HepG2 (cell line): ENCODE measurements around the gene PLOD3. TPM values are rescaled to one million over a fixed set of nuclear protein-coding genes. Genes with fewer than 3 reads are reported as not detected.

ENCODE experiments used
- AFF4 ChIP-seq: sonication (generic); formaldehyde crosslinking; IDR thresholded peaks from 2 replicates; pipeline ENCODE4 v1.4.0; 2020; ENCODE audit warnings: missing genetic modification reagents
- BRCA1 ChIP-seq: sonication (generic); formaldehyde crosslinking; IDR thresholded peaks from 2 replicates; pipeline ENCODE4 v1.4.0; 2020; ENCODE audit warnings: missing genetic modification reagents
- CENPT ChIP-seq: sonication (generic); formaldehyde crosslinking; IDR thresholded peaks from 2 replicates; pipeline ENCODE4 v1.8.0; 2022; ENCODE audit warnings: low read depth, mild to moderate bottlenecking, moderate library complexity, missing genetic modification reagents
- DNMT1 ChIP-seq: sonication (generic); formaldehyde crosslinking; IDR thresholded peaks from 2 replicates; pipeline ENCODE4 v1.5.1; 2020; ENCODE audit warnings: mild to moderate bottlenecking, missing genetic modification reagents
- ELF4 ChIP-seq: sonication (generic); formaldehyde crosslinking; IDR thresholded peaks from 2 replicates; pipeline ENCODE4 v1.5.0; 2020; ENCODE audit warnings: missing genetic modification reagents, mild to moderate bottlenecking, moderate library complexity, borderline replicate concordance
- GATA4 ChIP-seq: sonication (generic); IDR thresholded peaks from 2 replicates; pipeline ENCODE4 v1.6.1; 2016; ENCODE audit warnings: antibody characterized with exemption, low read depth, borderline replicate concordance
- HMG20A ChIP-seq: IDR thresholded peaks from 2 replicates; pipeline ENCODE4 v1.6.1; 2016; ENCODE audit warnings: borderline replicate concordance
- HOMEZ ChIP-seq: IDR thresholded peaks from 2 replicates; pipeline ENCODE4 v1.6.1; 2016; ENCODE audit warnings: low read depth
- IKZF5 ChIP-seq: IDR thresholded peaks from 2 replicates; pipeline ENCODE4 v1.6.1; 2018; ENCODE audit warnings: missing genetic modification reagents, mild to moderate bottlenecking, missing compliant biosample characterization
- NPAS2 ChIP-seq: sonication (generic); formaldehyde crosslinking; IDR thresholded peaks from 2 replicates; pipeline ENCODE4 v1.8.0; 2022; ENCODE audit warnings: mild to moderate bottlenecking, missing genetic modification reagents, borderline replicate concordance
- SMC3 ChIP-seq: IDR thresholded peaks from 2 replicates; pipeline ENCODE4 v1.6.1; 2011; ENCODE audit warnings: low read length, improper control_type of control experiment
- ZFP36L1 ChIP-seq: sonication (generic); formaldehyde crosslinking; IDR thresholded peaks from 2 replicates; pipeline ENCODE4 v1.8.0; 2022; ENCODE audit warnings: mild to moderate bottlenecking, missing genetic modification reagents, moderate library complexity
- ZNF333 ChIP-seq: sonication (generic); formaldehyde crosslinking; IDR thresholded peaks from 2 replicates; pipeline ENCODE4 v1.4.0; 2020; ENCODE audit warnings: mild to moderate bottlenecking, missing genetic modification reagents, borderline replicate concordance
- ZNF44 ChIP-seq: sonication (generic); formaldehyde crosslinking; IDR thresholded peaks from 2 replicates; pipeline ENCODE4 v1.5.1; 2020; ENCODE audit warnings: mild to moderate bottlenecking, missing genetic modification reagents
- ZNF446 ChIP-seq: sonication (generic); formaldehyde crosslinking; IDR thresholded peaks from 2 replicates; pipeline ENCODE4 v1.5.0; 2020; ENCODE audit warnings: mild to moderate bottlenecking, missing genetic modification reagents
- ZNF451 ChIP-seq: sonication (generic); formaldehyde crosslinking; IDR thresholded peaks from 2 replicates; pipeline ENCODE4 v1.5.0; 2020; ENCODE audit warnings: mild to moderate bottlenecking, missing genetic modification reagents
- ZNF510 ChIP-seq: sonication (generic); formaldehyde crosslinking; IDR thresholded peaks from 2 replicates; pipeline ENCODE4 v1.4.0; 2020; ENCODE audit warnings: low read depth, mild to moderate bottlenecking, missing genetic modification reagents
- ZNF557 ChIP-seq: sonication (generic); formaldehyde crosslinking; IDR thresholded peaks from 2 replicates; pipeline ENCODE4 v1.4.0; 2020; ENCODE audit warnings: missing genetic modification reagents
- ZNF720 ChIP-seq: sonication (generic); formaldehyde crosslinking; IDR thresholded peaks from 2 replicates; pipeline ENCODE4 v1.4.0; 2020; ENCODE audit warnings: missing genetic modification reagents
- ZNF839 ChIP-seq: sonication (generic); formaldehyde crosslinking; IDR thresholded peaks from 2 replicates; pipeline ENCODE4 v1.4.0; 2020; ENCODE audit warnings: missing genetic modification reagents, mild to moderate bottlenecking, borderline replicate concordance
- polyA plus RNA-seq, 8 experiments: library from polyadenylated mRNA; depleted of rRNA in 3 of 8; stranded (reverse) in 7 of 8; unstranded in 1 of 8; fragments of >200 nt; fragmentation: Illumina TruSeq in 4 of 8; extraction: Trizol in 4 of 8; gene quantifications; 2 replicates each; pipeline versions ENCODE4 v1.2.1 to v1.2.3, GENCODE V29; 2011 to 2016; ENCODE audit warnings: low read depth in 4 of 8, missing spikeins in 1 of 8, mixed read lengths in 1 of 8; ENCODE audit not compliant: insufficient read depth in 1 of 8
- total RNA-seq, 5 experiments: library from RNA; depleted of rRNA; stranded (reverse); fragments of >200 nt; fragmentation: Illumina TruSeq; extraction: Trizol; gene quantifications; 2 replicates each; pipeline ENCODE4 v1.2.3, GENCODE V29; 2016; ENCODE audit warnings: low read depth in 1 of 5

Gene PLOD3
- total and polyA plus RNA-seq, 2 of the 13 experiments (the other 11 are each of a cell fraction or from before 2014, with no cell fraction given): 65.8 to 67.4 TPM

- TF ChIP-seq AFF4 (CRISPR knock-in tag) (peak; percentile 79; the same call in 1 of the 2 replicates), DNMT1 (peak; percentile 96), ZNF446 (peak; percentile 99), ELF4 (peak; percentile 74; the same call in 1 of the 2 replicates), CENPT (CRISPR knock-in tag) (peak; percentile 95), SMC3 (no peak), IKZF5 (CRISPR knock-in tag) (peak; percentile 97), HOMEZ (CRISPR knock-in tag) (peak; percentile 74; the same call in 1 of the 2 replicates), ZNF44 (CRISPR knock-in tag) (peak; percentile 96; the same call in 1 of the 2 replicates), ZFP36L1 (peak; percentile 98), GATA4 (no peak; the same call in 1 of the 2 replicates), NPAS2 (CRISPR knock-in tag) (0 out of 2 replicates have a peak, but pooled peaks have one; percentile 70), ZNF333 (peak; percentile 99), ZNF557 (CRISPR knock-in tag) (peak; percentile 99), BRCA1 (CRISPR knock-in tag) (peak; percentile 99), ZNF720 (CRISPR knock-in tag) (0 out of 2 replicates have a peak, but pooled peaks have one; percentile 83), HMG20A (CRISPR knock-in tag) (0 out of 2 replicates have a peak, but pooled peaks have one; percentile 34), ZNF510 (CRISPR knock-in tag) (peak; percentile 93), ZNF451 (CRISPR knock-in tag) (peak; percentile 97), ZNF839 (CRISPR knock-in tag) (no peak)
Measured at GRCh38 chr7:101165075-101165957, 52.1 kb downstream of the PLOD3 start, which contains the start of gene VGF (continued).
